B cell (primary cell): ENCODE results near the gene PHF20. TPM values are rescaled to one million over a fixed set of nuclear protein-coding genes. Genes with fewer than 3 reads are reported as not detected.
A peak's percentile ranks its signal among the peaks of the same experiment; 100 is the strongest.

Source experiments
- ATAC-seq: fragments of 200-7000 bp; cut with Tn5 transposase; one replicate; pipeline ENCODE4 v1.10.0; 2021; ENCODE audit warnings: low read depth, mild to moderate bottlenecking, moderate number of reproducible peaks, moderate library complexity
- CTCF ChIA-PET: fragments of 350-600 bp; sonication (Branson Sonifier 250); formaldehyde crosslinking; loops from one replicate; lab custom pipeline; 2021; ENCODE audit warnings: antibody characterized with exemption, inconsistent platforms; lab: Charles Lee
- POLR2A ChIA-PET: fragments of 350-600 bp; sonication (Branson Sonifier 250); formaldehyde crosslinking; loops from one replicate; lab custom pipeline; 2021; ENCODE audit warnings: antibody characterized with exemption; lab: Charles Lee
- DNase-seq: peaks from one replicate; pipeline ENCODE4 v3.0.0; 2013
- H2AFZ ChIP-seq: 2 replicates; pipeline ENCODE4 v1.6.1; 2012; ENCODE audit warnings: mild to moderate bottlenecking, low read depth, low read length; ENCODE audit not compliant: insufficient read depth, poor library complexity, severe bottlenecking
- H3K27ac ChIP-seq, 2 donors: 1 replicate in 1 of 2; 2 replicates in 1 of 2; pipeline ENCODE4 v1.5.1; 2012 to 2013; ENCODE audit warnings: low read length in 2 of 2, mild to moderate bottlenecking in 2 of 2, moderate library complexity in 1 of 2
- H3K27me3 ChIP-seq, 4 experiments: fragments of 200-600 bp in 1 of 4; sonication (generic) in 1 of 4; replicated peaks in 1 of 4; 1 replicate in 2 of 4; 2 replicates in 2 of 4; pipeline versions ENCODE4 v1.6.1 to v1.7.0; 2013 to 2016; ENCODE audit warnings: low read length in 3 of 4, mild to moderate bottlenecking in 2 of 4, mixed read lengths in 1 of 4, moderate library complexity in 1 of 4; ENCODE audit not compliant: insufficient read depth in 4 of 4, control insufficient read depth in 3 of 4; ENCODE audit errors: control extremely low read depth in 1 of 4
- H3K36me3 ChIP-seq, 2 experiments: replicated peaks in 1 of 2; 1 replicate in 1 of 2; 2 replicates in 1 of 2; pipeline versions ENCODE4 v1.6.1 to v1.7.1; 2013; ENCODE audit warnings: low read length in 1 of 2; ENCODE audit not compliant: insufficient read depth in 2 of 2, control insufficient read depth in 1 of 2; ENCODE audit errors: control extremely low read depth in 1 of 2, extremely low read depth in 1 of 2
- H3K4me1 ChIP-seq, 2 donors: fragments of 200-600 bp in 1 of 2; sonication (generic) in 1 of 2; 1 replicate in 1 of 2; 2 replicates in 1 of 2; pipeline versions ENCODE4 v1.5.1 to v1.6.1; 2013 to 2017; ENCODE audit warnings: low read length in 2 of 2; ENCODE audit not compliant: control insufficient read depth in 2 of 2, insufficient read depth in 2 of 2
- H3K4me2 ChIP-seq: replicated peaks from 2 replicates; pipeline ENCODE3; 2012; ENCODE audit warnings: mild to moderate bottlenecking, low read depth, low read length; ENCODE audit not compliant: poor library complexity, severe bottlenecking
- H3K4me3 ChIP-seq, 5 experiments: fragments of 200-600 bp in 1 of 5; sonication (generic) in 1 of 5; 1 replicate in 3 of 5; 2 replicates in 2 of 5; pipeline versions ENCODE4 v1.5.1 to v1.7.0; 2011 to 2016; ENCODE audit warnings: low read length in 4 of 5, mild to moderate bottlenecking in 4 of 5, low read depth in 2 of 5, control low read depth in 1 of 5, moderate library complexity in 1 of 5; ENCODE audit not compliant: insufficient read depth in 1 of 5; ENCODE audit errors: control extremely low read depth in 1 of 5, extremely low read depth in 1 of 5
- H3K79me2 ChIP-seq: fragments of 200-600 bp; sonication (generic); one replicate; pipeline ENCODE4 v1.6.0; 2016; ENCODE audit warnings: low read length; ENCODE audit not compliant: control insufficient read depth, insufficient read depth
- H3K9ac ChIP-seq: fragments of 200-600 bp; sonication (generic); 2 replicates; pipeline ENCODE4 v1.6.1; 2017; ENCODE audit warnings: mild to moderate bottlenecking, low read length, moderate library complexity
- H3K9me3 ChIP-seq, 3 donors: one replicate each; pipeline versions ENCODE4 v1.6.1 to v1.7.1; 2013; ENCODE audit warnings: low read length in 2 of 3; ENCODE audit not compliant: control insufficient read depth in 2 of 3, insufficient read depth in 1 of 3; ENCODE audit errors: control extremely low read depth in 1 of 3
- H4K20me1 ChIP-seq: 2 replicates; pipeline ENCODE4 v1.6.0; 2012; ENCODE audit warnings: mild to moderate bottlenecking, low read length; ENCODE audit not compliant: insufficient read depth, control insufficient read depth, poor library complexity, severe bottlenecking
- H3K27ac Mint-ChIP-seq: one replicate; pipeline ENCODE4 v1.8.0; 2021; ENCODE audit warnings: mixed read lengths
- H3K27me3 Mint-ChIP-seq: one replicate; pipeline ENCODE4 v1.8.0; 2021; ENCODE audit warnings: mixed read lengths
- H3K4me1 Mint-ChIP-seq: one replicate; pipeline ENCODE4 v1.8.0; 2021; ENCODE audit warnings: mixed read lengths
- H3K4me3 Mint-ChIP-seq: one replicate; pipeline ENCODE4 v1.8.0; 2021; ENCODE audit warnings: mixed read lengths
- H3K9me3 Mint-ChIP-seq: one replicate; pipeline ENCODE4 v1.8.0; 2022; ENCODE audit warnings: mixed read lengths; ENCODE audit not compliant: insufficient read depth
- EZH2 ChIP-seq: IDR thresholded peaks from 2 replicates; pipeline ENCODE4 v1.6.1; 2012; ENCODE audit warnings: borderline replicate concordance, low read depth, mild to moderate bottlenecking, moderate library complexity, low read length; ENCODE audit not compliant: insufficient read depth, poor library complexity, severe bottlenecking
- WGBS: methylation state at CpG from one replicate; pipeline ENCODE4 v1.1.5; 2013; ENCODE audit warnings: missing lambda C conversion rate; ENCODE audit not compliant: insufficient coverage; 5-methylcytosine and 5-hydroxymethylcytosine counted together
- intact Hi-C: fragments of 100-400 bp; cut with micrococcal nuclease; formaldehyde crosslinking; loops from one replicate; pipeline ENCODE4 v1.10.0; 2022
- polyA plus RNA-seq: library from polyadenylated mRNA; depleted of rRNA; stranded (reverse); fragments of >200 nt; gene quantifications from 2 replicates; pipeline ENCODE4 v1.2.3, GENCODE V29; 2012
- total RNA-seq, 2 donors: library from RNA; stranded (reverse); fragments of 120-200 nt in 1 of 2; gene quantifications; 1 replicate in 1 of 2; 2 replicates in 1 of 2; pipeline versions ENCODE4 v1.2.3 to v1.2.4, GENCODE V29; 2013 to 2022
- TF ChIP-seq, protein P1 (sequence below): fragments of 200-600 bp; IDR thresholded peaks from one replicate; pipeline ENCODE4 v1.8.0; 2022; ENCODE audit warnings: antibody characterized with exemption, mild to moderate bottlenecking

Gene PHF20
- total and polyA plus RNA-seq, 2 donors (not counting 1 experiment from before 2014, with no cell fraction given), result 53.6 to 92.3 TPM

- Histone ChIP-seq H3K9me3 (no peaks in the 10 kb centered on the region), H3K4me2 (no peak overlapping the region), H3K27me3 (no peaks in the 10 kb centered on the region), H3K27ac (no peak overlapping the region), H3K9ac (no peak overlapping the region), H2AFZ (no peak overlapping the region), H3K36me3 (peaks cover 4 to 14% of the 10 kb centered on the region in 2 experiments), H3K4me3 (no peak overlapping the region), H3K79me2 (peaks cover 18% of the 10 kb centered on the region), H3K4me1 (no peaks in the 10 kb centered on the region), H4K20me1 (no peaks in the 10 kb centered on the region)
- H3K9me3 Mint-ChIP-seq, result no peaks in the 10 kb centered on the region
- intact Hi-C loops, result no loop called here
- POLR2A ChIA-PET, result no interaction called here
- H3K4me3 Mint-ChIP-seq, result no peak overlapping the region
- H3K27ac Mint-ChIP-seq, result peak overlapping the region; percentile 1
- ATAC-seq (no peak), DNase-seq (no peak)
- H3K27me3 Mint-ChIP-seq, result no peaks in the 10 kb centered on the region
- no peak for TF ChIP-seq EZH2
- TF ChIP-seq, protein P1, sequence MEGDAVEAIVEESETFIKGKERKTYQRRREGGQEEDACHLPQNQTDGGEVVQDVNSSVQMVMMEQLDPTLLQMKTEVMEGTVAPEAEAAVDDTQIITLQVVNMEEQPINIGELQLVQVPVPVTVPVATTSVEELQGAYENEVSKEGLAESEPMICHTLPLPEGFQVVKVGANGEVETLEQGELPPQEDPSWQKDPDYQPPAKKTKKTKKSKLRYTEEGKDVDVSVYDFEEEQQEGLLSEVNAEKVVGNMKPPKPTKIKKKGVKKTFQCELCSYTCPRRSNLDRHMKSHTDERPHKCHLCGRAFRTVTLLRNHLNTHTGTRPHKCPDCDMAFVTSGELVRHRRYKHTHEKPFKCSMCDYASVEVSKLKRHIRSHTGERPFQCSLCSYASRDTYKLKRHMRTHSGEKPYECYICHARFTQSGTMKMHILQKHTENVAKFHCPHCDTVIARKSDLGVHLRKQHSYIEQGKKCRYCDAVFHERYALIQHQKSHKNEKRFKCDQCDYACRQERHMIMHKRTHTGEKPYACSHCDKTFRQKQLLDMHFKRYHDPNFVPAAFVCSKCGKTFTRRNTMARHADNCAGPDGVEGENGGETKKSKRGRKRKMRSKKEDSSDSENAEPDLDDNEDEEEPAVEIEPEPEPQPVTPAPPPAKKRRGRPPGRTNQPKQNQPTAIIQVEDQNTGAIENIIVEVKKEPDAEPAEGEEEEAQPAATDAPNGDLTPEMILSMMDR, result no peak
- H3K4me1 Mint-ChIP-seq, result no peaks in the 10 kb centered on the region
- CTCF ChIA-PET, result interaction anchor here (0.6 kb wide), 1 partner anchor 35 kb away, joined by 4 read pairs; no protein-coding TSS in a partner anchor
- WGBS, result 90% methylated on average over 5 of the region's 6 CpGs
These were observed 106.4 kb downstream of the PHF20 start for GRCh38 chr20:35878113-35878625.

DNA sequence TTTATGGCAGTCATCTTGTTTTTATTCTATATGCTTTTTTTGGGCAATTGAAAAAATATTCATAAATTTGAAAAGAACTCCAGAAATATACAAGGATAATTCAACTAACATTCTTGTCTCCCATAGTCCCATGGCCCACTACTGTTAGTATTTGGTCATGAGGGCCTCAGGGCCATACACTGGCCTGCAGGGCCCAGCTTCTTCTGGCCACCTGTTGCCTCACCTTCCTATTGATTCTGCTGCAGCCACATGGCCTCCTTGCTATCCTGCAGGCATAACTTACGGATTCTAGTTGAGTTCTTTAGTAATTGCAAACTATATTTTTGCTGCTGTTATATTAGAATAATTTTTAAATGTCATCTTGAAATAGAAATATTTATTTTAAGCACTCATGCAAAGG is 109.9 kb downstream of the PHF20 start:
- H3K4me2 ChIP-seq, result no peak overlapping the region
- H4K20me1 ChIP-seq, result no peaks in the 10 kb centered on the region
- no peak overlapping the region for H3K27ac ChIP-seq
- H3K27ac Mint-ChIP-seq, result no peak overlapping the region
- H3K27me3 Mint-ChIP-seq, result no peaks in the 10 kb centered on the region
- peaks cover 5 to 17% of the 10 kb centered on the region in 2 experiments for H3K36me3 ChIP-seq
- no peak overlapping the region for H3K4me3 ChIP-seq
- no peak for TF ChIP-seq EZH2
- TF ChIP-seq, protein P1, result no peak
- no peaks in the 10 kb centered on the region for H3K9me3 Mint-ChIP-seq
- ATAC-seq, result no peak
- H3K79me2 ChIP-seq, result peaks cover 10% of the 10 kb centered on the region
- intact Hi-C loops, result loop anchor here (5.0 kb wide), 1 partner anchor 579 kb away; no protein-coding TSS in a partner anchor
- no peak overlapping the region for H2AFZ ChIP-seq
- no peak overlapping the region for H3K4me3 Mint-ChIP-seq
- ChIA-PET POLR2A (no interaction called here), CTCF (interaction anchor here (1.2 to 6.5 kb wide), 3 partner anchors 205 to 435 kb away, joined by 3 to 92 read pairs (median 3); no protein-coding TSS in a partner anchor)
- no peak for DNase-seq
- H3K9ac ChIP-seq, result no peak overlapping the region
- H3K4me1 ChIP-seq, result no peaks in the 10 kb centered on the region
- no CpG with 5 or more reads among the region's 1 CpG for WGBS
- peaks cover 7% of the 10 kb centered on the region for H3K4me1 Mint-ChIP-seq
- no peaks in the 10 kb centered on the region for H3K27me3 ChIP-seq
- H3K9me3 ChIP-seq, result no peaks in the 10 kb centered on the region
